ENCODE measurements around the gene ZNF512B. TPM values are rescaled to one million over a fixed set of nuclear protein-coding genes. Genes with fewer than 3 reads are reported as not detected.
"Not testable (repeated sequence)": the region's sequence is repeated elsewhere in the genome, so short reads cannot be mapped to it uniquely, and the experiment has no call there.

Gene ZNF512B
- total and polyA plus RNA-seq, 5 donors, result 9.8 to 16.1 (median 13.5) TPM

GRCh38 chr20:63961664-63962425 is 7.9 kb downstream of the ZNF512B start:
- H3K27me3 ChIP-seq (ENCODE audit: control insufficient read depth, insufficient read depth), result no peaks in the 10 kb centered on the region
- no peaks in the 10 kb centered on the region for H3K4me1 ChIP-seq (ENCODE audit: control insufficient read depth, insufficient read depth, low read length)
- intact Hi-C loops (cut with DNase I), result no loop called here
- no peaks in the 10 kb centered on the region for H3K9me3 ChIP-seq (ENCODE audit: control insufficient read depth, low read length)
- H3K27ac ChIP-seq (ENCODE audit: low read length), result no peak overlapping the region
- H3K4me3 ChIP-seq (ENCODE audit: low read length), result no peak overlapping the region
- DNase-seq, result peak; percentile 12 to 45 (median 40)
- no peak for ATAC-seq
- 90% methylated on average over 26 of the region's 26 CpGs for WGBS

- H3K4me3 ChIP-seq (ENCODE audit: low read length); intact Hi-C loops (cut with DNase I): not testable (repeated sequence)
Observed at GRCh38 chr20:63960654-63961621, 8.8 kb downstream of the ZNF512B start.

DNA sequence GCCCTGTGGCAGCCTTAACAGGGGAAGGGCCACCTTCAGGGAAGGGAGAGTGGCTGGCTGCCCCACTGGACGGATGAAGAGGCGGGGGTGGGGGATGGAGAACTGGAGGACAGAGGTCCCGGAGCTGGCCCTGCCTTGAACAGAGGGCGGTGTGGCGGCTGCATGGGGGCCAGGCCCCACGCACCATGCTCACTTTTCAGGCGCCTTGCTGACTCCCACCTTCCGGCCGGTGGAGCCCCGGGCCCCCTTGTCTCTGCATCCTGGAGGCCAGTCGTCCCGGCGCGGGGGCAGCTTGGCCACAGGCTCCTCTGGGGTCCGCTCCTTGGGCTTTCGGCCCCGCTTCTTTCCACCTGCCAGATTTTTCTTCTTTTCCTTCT is 10.0 kb downstream of the ZNF512B start:
- DNase-seq, result peak in 2 of 3 donors; percentile 60 to 64
- intact Hi-C loops (cut with DNase I), result loop anchor here in 1 of 4 donors (5.0 kb wide), 1 partner anchor 52 kb away; no protein-coding TSS in a partner anchor
- WGBS, result 91% methylated on average over 17 of the region's 17 CpGs

More at GRCh38 chr20:63960654-63961621, 8.8 kb downstream of the ZNF512B start:
- not testable (repeated sequence) for H3K27me3 ChIP-seq (ENCODE audit: control insufficient read depth, insufficient read depth); H3K9me3 ChIP-seq (ENCODE audit: control insufficient read depth, low read length); H3K4me1 ChIP-seq (ENCODE audit: control insufficient read depth, insufficient read depth, low read length); ATAC-seq; H3K27ac ChIP-seq (ENCODE audit: low read length)
- peak; percentile 10 to 42 (median 28) for DNase-seq
- 90% methylated on average over 15 of the region's 15 CpGs for WGBS

GRCh38 chr20:63958964-63959698 is 10.6 kb downstream of the ZNF512B start:
- H3K4me3 ChIP-seq (ENCODE audit: low read length), result no peak overlapping the region
- no peaks in the 10 kb centered on the region for H3K27me3 ChIP-seq (ENCODE audit: control insufficient read depth, insufficient read depth)
- H3K27ac ChIP-seq (ENCODE audit: low read length), result no peak overlapping the region
- H3K9me3 ChIP-seq (ENCODE audit: control insufficient read depth, low read length), result no peaks in the 10 kb centered on the region
- ATAC-seq (no peak), DNase-seq (no peak)
- intact Hi-C loops (cut with DNase I), result loop anchor here in 1 of 4 donors (5.0 kb wide), 1 partner anchor 52 kb away; no protein-coding TSS in a partner anchor
- H3K4me1 ChIP-seq (ENCODE audit: control insufficient read depth, insufficient read depth, low read length), result peaks cover under 1% of the 10 kb centered on the region
- WGBS, result 87% methylated on average over 10 of the region's 10 CpGs

More for the DNA sequence above, 10.0 kb downstream of the ZNF512B start:
- H3K27ac ChIP-seq (ENCODE audit: low read length), result no peak overlapping the region
- H3K27me3 ChIP-seq (ENCODE audit: control insufficient read depth, insufficient read depth), result no peaks in the 10 kb centered on the region
- ATAC-seq, result no peak
- H3K9me3 ChIP-seq (ENCODE audit: control insufficient read depth, low read length), result no peaks in the 10 kb centered on the region
- no peaks in the 10 kb centered on the region for H3K4me1 ChIP-seq (ENCODE audit: control insufficient read depth, insufficient read depth, low read length)
- no peak overlapping the region for H3K4me3 ChIP-seq (ENCODE audit: low read length)

DNA sequence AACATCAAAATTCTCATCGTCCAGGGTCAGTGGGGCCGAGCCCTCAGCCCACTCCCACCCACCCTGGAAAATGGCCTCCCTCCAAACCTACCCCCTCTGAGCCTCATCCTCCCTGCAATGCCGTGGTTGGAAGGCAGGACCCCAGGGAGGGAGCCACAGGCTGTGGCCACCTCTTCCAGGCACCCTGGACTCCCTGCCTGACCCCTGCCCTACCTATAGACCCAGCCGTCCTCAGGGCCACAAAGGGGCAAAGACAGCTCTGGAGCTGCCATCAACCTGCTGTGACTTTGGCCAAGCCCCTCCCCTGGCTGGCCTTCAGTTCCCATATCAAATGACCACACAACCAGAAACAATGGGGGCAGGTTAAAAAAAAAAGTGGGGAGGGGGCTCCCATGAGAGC is 11.3 kb downstream of the ZNF512B start:
- Histone ChIP-seq H3K4me1 (ENCODE audit: control insufficient read depth, insufficient read depth, low read length) (peaks cover 3% of the 10 kb centered on the region), H3K27me3 (ENCODE audit: control insufficient read depth, insufficient read depth) (no peaks in the 10 kb centered on the region), H3K9me3 (ENCODE audit: control insufficient read depth, low read length) (no peaks in the 10 kb centered on the region), H3K27ac (ENCODE audit: low read length) (no peak overlapping the region), H3K4me3 (ENCODE audit: low read length) (no peak overlapping the region)
- ATAC-seq (no peak), DNase-seq (no peak)
- intact Hi-C loops (cut with DNase I), result loop anchor here in 1 of 4 donors (5.0 kb wide), 1 partner anchor 51 kb away; no protein-coding TSS in a partner anchor
- WGBS, result 65% methylated on average over 4 of the region's 4 CpGs

DNA sequence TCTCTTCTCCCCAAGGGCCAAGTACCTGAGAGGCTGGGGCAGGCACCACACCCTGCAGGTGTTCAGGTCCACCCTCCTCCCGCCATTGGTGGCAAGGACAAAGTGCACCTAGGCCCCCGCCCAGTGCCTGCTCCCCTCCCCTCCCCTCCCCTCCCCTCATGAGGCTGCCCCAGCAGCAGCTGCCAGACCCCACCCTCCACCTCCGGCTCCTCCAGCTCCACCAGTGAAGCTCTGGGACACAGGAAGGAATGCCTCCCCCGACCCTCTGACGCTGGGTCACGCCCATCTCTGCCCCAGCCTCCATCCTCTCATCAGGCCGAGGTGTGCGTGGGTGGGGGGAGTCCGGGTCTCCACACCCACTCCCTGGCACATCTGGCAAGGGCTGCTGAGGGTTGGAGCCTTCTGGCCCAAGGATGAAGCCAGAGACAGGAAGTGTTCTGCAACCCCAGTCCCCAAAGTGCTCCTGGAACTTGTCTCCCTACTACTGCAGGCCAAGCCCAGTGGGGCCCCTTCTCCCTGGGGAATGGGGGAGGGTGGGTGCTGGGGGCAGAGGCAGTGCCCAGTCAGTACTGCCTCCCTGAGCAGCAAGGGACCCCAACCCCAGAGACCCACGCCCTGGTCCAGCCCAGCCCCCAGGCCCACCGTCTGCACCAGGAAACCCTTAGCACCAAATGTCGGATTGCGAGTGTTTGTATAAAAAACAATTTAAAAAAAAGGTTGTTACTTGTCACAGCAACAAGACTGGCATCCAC is 11.9 kb downstream of the ZNF512B start:
- peak in 1 of 2 donors; percentile 1 for ATAC-seq
- intact Hi-C loops (cut with DNase I), result loop anchor here in 1 of 4 donors (5.0 kb wide), 1 partner anchor 51 kb away; no protein-coding TSS in a partner anchor
- Histone ChIP-seq H3K9me3 (ENCODE audit: control insufficient read depth, low read length) (no peaks in the 10 kb centered on the region), H3K4me1 (ENCODE audit: control insufficient read depth, insufficient read depth, low read length) (peaks cover 3% of the 10 kb centered on the region), H3K27ac (ENCODE audit: low read length) (no peak overlapping the region), H3K27me3 (ENCODE audit: control insufficient read depth, insufficient read depth) (no peaks in the 10 kb centered on the region), H3K4me3 (ENCODE audit: low read length) (no peak overlapping the region)
- peak in 2 of 3 donors; percentile 63 to 76 for DNase-seq
- 45% methylated on average over 13 of the region's 13 CpGs for WGBS

DNA sequence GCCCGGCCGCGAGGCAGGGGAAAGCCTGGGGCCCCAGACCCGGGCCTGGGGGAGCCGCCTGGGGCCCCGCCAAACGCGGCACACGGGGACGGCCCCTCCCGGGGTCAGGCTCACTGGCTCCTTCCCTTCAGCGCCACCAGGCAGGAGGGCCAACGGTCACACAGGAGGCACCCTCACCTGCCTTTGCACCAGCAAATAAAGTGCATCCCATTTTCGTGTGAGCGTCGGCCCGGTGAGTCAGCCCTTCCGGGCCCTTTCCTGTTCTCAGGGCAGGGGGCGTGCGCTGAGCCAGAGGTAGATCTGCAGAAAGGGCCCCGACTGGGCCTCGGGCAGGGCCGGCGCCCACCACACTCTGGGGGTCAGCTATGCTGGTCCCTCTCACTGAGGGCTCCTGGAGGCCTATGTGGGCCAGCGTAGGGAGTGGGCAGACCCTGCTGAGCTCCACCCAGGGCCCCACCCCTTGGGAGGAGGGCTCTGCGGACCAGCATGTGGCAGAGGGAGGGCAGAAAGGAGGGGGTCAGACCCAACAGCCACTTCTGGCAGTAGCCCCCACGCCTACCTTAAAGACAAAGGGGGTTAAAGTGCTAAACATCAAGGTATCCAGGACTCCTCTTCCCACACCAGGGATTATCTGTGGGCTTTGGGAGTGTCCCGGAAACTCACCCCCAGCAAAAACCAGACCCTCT is 12.6 kb downstream of the ZNF512B start:
- peak; percentile 64 to 71 for ATAC-seq
- Histone ChIP-seq H3K4me3 (ENCODE audit: low read length) (peak overlapping the region; percentile 41), H3K27ac (ENCODE audit: low read length) (no peak overlapping the region), H3K9me3 (ENCODE audit: control insufficient read depth, low read length) (no peaks in the 10 kb centered on the region), H3K4me1 (ENCODE audit: control insufficient read depth, insufficient read depth, low read length) (peaks cover 5% of the 10 kb centered on the region), H3K27me3 (ENCODE audit: control insufficient read depth, insufficient read depth) (no peaks in the 10 kb centered on the region)
- DNase-seq, result peak; percentile 80 to 92 (median 92)
- 3% methylated on average over 28 of the region's 28 CpGs for WGBS
- intact Hi-C loops (cut with DNase I), result loop anchor here in 1 of 4 donors (5.0 kb wide), 1 partner anchor 50 kb away; no protein-coding TSS in a partner anchor

- no peak overlapping the region for H3K27ac ChIP-seq (ENCODE audit: low read length)
- DNase-seq (no peak), ATAC-seq (no peak)
- intact Hi-C loops (cut with DNase I), result loop anchor here in 1 of 4 donors (5.0 kb wide), 1 partner anchor 49 kb away; no protein-coding TSS in a partner anchor
- no peaks in the 10 kb centered on the region for H3K9me3 ChIP-seq (ENCODE audit: control insufficient read depth, low read length)
- H3K27me3 ChIP-seq (ENCODE audit: control insufficient read depth, insufficient read depth), result no peaks in the 10 kb centered on the region
- H3K4me3 ChIP-seq (ENCODE audit: low read length), result peak overlapping the region; percentile 41
- under 1% methylated on average over 15 of the region's 15 CpGs for WGBS
- H3K4me1 ChIP-seq (ENCODE audit: control insufficient read depth, insufficient read depth, low read length), result peaks cover 8% of the 10 kb centered on the region
Observed at GRCh38 chr20:63956664-63957003, 13.1 kb downstream of the ZNF512B start.

- Histone ChIP-seq H3K4me1 (ENCODE audit: control insufficient read depth, insufficient read depth, low read length) (peaks cover 8% of the 10 kb centered on the region), H3K27ac (ENCODE audit: low read length) (peak within 1 kb of the TSS; percentile 85), H3K9me3 (ENCODE audit: control insufficient read depth, low read length) (no peaks in the 10 kb centered on the region), H3K4me3 (ENCODE audit: low read length) (peak within 1 kb of the TSS; percentile 71), H3K27me3 (ENCODE audit: control insufficient read depth, insufficient read depth) (no peaks in the 10 kb centered on the region)
- DNase-seq (peak; percentile 95 to 98 (median 97)), ATAC-seq (peak; percentile 88 to 89)
- intact Hi-C loops (cut with DNase I), result loop anchor here in 1 of 4 donors (5.0 kb wide), 1 partner anchor 49 kb away; no protein-coding TSS in a partner anchor
- under 1% methylated on average over 105 of the region's 105 CpGs for WGBS
Observed at GRCh38 chr20:63955827-63956663, 13.7 kb downstream of the ZNF512B start, which contains the start of gene UCKL1. Gene UCKL1, minus strand, starts transcription at chr20:63956416. Its CDS starts 44 bp downstream, at chr20:63956372.
